Keratinocyte (primary cell): ENCODE measurements around the gene MINPP1. TPM values are rescaled to one million over a fixed set of nuclear protein-coding genes. Genes with fewer than 3 reads are reported as not detected.

Experiments
- DNase-seq: peaks from one replicate; pipeline ENCODE4 v3.0.0-alpha.2; 2011; ENCODE audit warnings: low read depth, missing footprints, low spot score
- FAIRE-seq: peaks from 2 replicates; lab custom pipeline; 2011; peaks lifted over from hg19 to GRCh38; lab: Jason Lieb, UNC
- H2AFZ ChIP-seq: 2 replicates; pipeline ENCODE4 v1.6.0; 2012; ENCODE audit warnings: low read length, control low read depth, inconsistent platforms; ENCODE audit not compliant: control insufficient read depth
- H3K27ac ChIP-seq: 2 replicates; pipeline ENCODE4 v1.5.1; 2011; ENCODE audit warnings: low read length; ENCODE audit not compliant: control insufficient read depth, insufficient read depth
- H3K27me3 ChIP-seq: 3 replicates; pipeline ENCODE4 v1.6.0; 2011; ENCODE audit warnings: low read length; ENCODE audit not compliant: control insufficient read depth, insufficient read depth; ENCODE audit errors: extremely low read depth
- H3K36me3 ChIP-seq, 2 experiments: 2 replicates in 1 of 2; 3 replicates in 1 of 2; pipeline ENCODE4 v1.5.1; 2011; ENCODE audit warnings: low read length in 2 of 2, mild to moderate bottlenecking in 1 of 2; ENCODE audit not compliant: control insufficient read depth in 2 of 2, insufficient read depth in 2 of 2; ENCODE audit errors: extremely low read depth in 1 of 2
- H3K4me1 ChIP-seq: 3 replicates; pipeline ENCODE4 v1.5.1; 2011; ENCODE audit warnings: low read length; ENCODE audit not compliant: control insufficient read depth, insufficient read depth; ENCODE audit errors: extremely low read depth
- H3K4me2 ChIP-seq: 3 replicates; pipeline ENCODE4 v1.6.0; 2011; ENCODE audit warnings: low read depth, low read length; ENCODE audit not compliant: control insufficient read depth, insufficient read depth; ENCODE audit errors: extremely low read depth
- H3K4me3 ChIP-seq, 3 experiments: fragments of 200-600 bp in 1 of 3; sonication (generic) in 1 of 3; 2 replicates in 2 of 3; 3 replicates in 1 of 3; pipeline ENCODE4 v1.5.1; 2011 to 2016; ENCODE audit warnings: low read length in 3 of 3, mild to moderate bottlenecking in 3 of 3, control low read depth in 2 of 3, inconsistent platforms in 1 of 3, low read depth in 1 of 3, mixed read lengths in 1 of 3, mixed run types in 1 of 3, moderate library complexity in 1 of 3; ENCODE audit not compliant: control insufficient read depth in 2 of 3, insufficient read depth in 2 of 3; ENCODE audit errors: extremely low read depth in 1 of 3
- H3K79me2 ChIP-seq: 2 replicates; pipeline ENCODE4 v1.6.0; 2012; ENCODE audit warnings: low read length; ENCODE audit not compliant: control insufficient read depth, insufficient read depth
- H3K9ac ChIP-seq: 3 replicates; pipeline ENCODE4 v1.6.0; 2011; ENCODE audit warnings: low read length; ENCODE audit not compliant: control insufficient read depth, insufficient read depth; ENCODE audit errors: extremely low read depth
- H3K9me1 ChIP-seq: 3 replicates; pipeline ENCODE4 v1.6.0; 2011; ENCODE audit warnings: low read length; ENCODE audit not compliant: control insufficient read depth, insufficient read depth; ENCODE audit errors: extremely low read depth
- H3K9me3 ChIP-seq: 2 replicates; pipeline ENCODE4 v1.5.1; 2012; ENCODE audit warnings: low read depth, low read length; ENCODE audit not compliant: control insufficient read depth
- H4K20me1 ChIP-seq: 3 replicates; pipeline ENCODE4 v1.6.0; 2011; ENCODE audit warnings: low read length; ENCODE audit not compliant: control insufficient read depth, insufficient read depth; ENCODE audit errors: extremely low read depth
- CTCF ChIP-seq, 3 experiments: IDR thresholded peaks in 1 of 3; conservative IDR thresholded peaks in 1 of 3; optimal IDR thresholded peaks in 1 of 3; 2 replicates in 2 of 3; 3 replicates in 1 of 3; pipeline versions ENCODE3 to v1.5.1; 2011; ENCODE audit warnings: low read length in 3 of 3, mild to moderate bottlenecking in 3 of 3, moderate library complexity in 2 of 3, control low read depth in 1 of 3, inconsistent platforms in 1 of 3; ENCODE audit not compliant: insufficient read depth in 2 of 3; ENCODE audit errors: extremely low read depth in 1 of 3
- EZH2 ChIP-seq: IDR thresholded peaks from one replicate; pipeline ENCODE4 v1.6.1; 2012; ENCODE audit warnings: inconsistent platforms, mild to moderate bottlenecking, low read length, moderate library complexity
- dilution Hi-C: fragments of 300-500 bp; cut with MboI; formaldehyde crosslinking; loops from one replicate; pipeline ENCODE4 v1.7.0; 2020; ENCODE audit warnings: low sequenced_read_pairs; ENCODE audit not compliant: extremely low pct_ligation_motif_present
- polyA plus RNA-seq, 5 experiments: library from polyadenylated mRNA; depleted of rRNA in 3 of 5; stranded (reverse) in 3 of 5; stranded (forward) in 1 of 5; unstranded in 1 of 5; fragments of >200 nt; gene quantifications; 1 replicate in 1 of 5; 2 replicates in 3 of 5; 3 replicates in 1 of 5; pipeline versions ENCODE4 v1.2.1 to v1.2.3, GENCODE V29; 2011 to 2012; ENCODE audit warnings: missing spikeins in 2 of 5, low read depth in 1 of 5, low replicate concordance in 1 of 5

Gene MINPP1
- polyA plus RNA-seq, 1 donor (not counting 4 experiments of a cell fraction or from before 2014, with no cell fraction given) = 17.7 TPM

- Histone ChIP-seq H3K9ac (no peak overlapping the region), H2AFZ (no peak overlapping the region), H4K20me1 (no peaks in the 10 kb centered on the region), H3K4me3 (no peak overlapping the region), H3K27ac (no peak overlapping the region), H3K36me3 (no peaks in the 10 kb centered on the region), H3K27me3 (peaks cover 4% of the 10 kb centered on the region), H3K4me1 (peaks cover 10% of the 10 kb centered on the region), H3K9me1 (no peaks in the 10 kb centered on the region), H3K79me2 (no peaks in the 10 kb centered on the region), H3K4me2 (no peak overlapping the region), H3K9me3 (no peaks in the 10 kb centered on the region)
- dilution Hi-C loops = no loop called here
- no peak for TF ChIP-seq CTCF (optimal IDR thresholded peaks at IDR 0.05 in 1 of 3, IDR thresholded peaks at IDR 0.05 in 1 of 3, conservative IDR thresholded peaks at IDR 0.05 in 1 of 3; ENCODE audit: extremely low read depth in 1 of 3, insufficient read depth in 2 of 3, low read length in 3 of 3)
- no peak for TF ChIP-seq EZH2
- no peak for FAIRE-seq
- no peak for DNase-seq
Measured at GRCh38 chr10:87589645-87590051, 85.0 kb downstream of the MINPP1 start.

GRCh38 chr10:87590705-87591588 is 86.3 kb downstream of the MINPP1 start:
- Histone ChIP-seq H3K9ac (no peak overlapping the region), H3K36me3 (no peaks in the 10 kb centered on the region), H3K27me3 (peaks cover 4% of the 10 kb centered on the region), H3K4me2 (no peak overlapping the region), H3K4me3 (no peak overlapping the region), H3K27ac (no peak overlapping the region), H2AFZ (no peak overlapping the region), H3K9me1 (no peaks in the 10 kb centered on the region), H3K9me3 (no peaks in the 10 kb centered on the region), H3K79me2 (no peaks in the 10 kb centered on the region), H3K4me1 (peaks cover 6% of the 10 kb centered on the region), H4K20me1 (no peaks in the 10 kb centered on the region)
- no peak for DNase-seq
- no peak for FAIRE-seq
- TF ChIP-seq CTCF (optimal IDR thresholded peaks at IDR 0.05 in 1 of 3, IDR thresholded peaks at IDR 0.05 in 1 of 3, conservative IDR thresholded peaks at IDR 0.05 in 1 of 3; ENCODE audit: extremely low read depth in 1 of 3, insufficient read depth in 2 of 3, low read length in 3 of 3) (no peak), EZH2 (no peak)
- dilution Hi-C loops = no loop called here
